HG03520 (cell line): ENCODE results near the gene SNRK.
A peak's percentile ranks its signal among the peaks of the same experiment; 100 is the strongest.

ENCODE experiments used
- ATAC-seq: cut with Tn5 transposase; IDR thresholded peaks from one replicate; pipeline ENCODE4 v1.9.1; 2021; ENCODE audit warnings: mild to moderate bottlenecking, moderate library complexity; ENCODE audit not compliant: unreplicated experiment

SNRK gene, protein sequence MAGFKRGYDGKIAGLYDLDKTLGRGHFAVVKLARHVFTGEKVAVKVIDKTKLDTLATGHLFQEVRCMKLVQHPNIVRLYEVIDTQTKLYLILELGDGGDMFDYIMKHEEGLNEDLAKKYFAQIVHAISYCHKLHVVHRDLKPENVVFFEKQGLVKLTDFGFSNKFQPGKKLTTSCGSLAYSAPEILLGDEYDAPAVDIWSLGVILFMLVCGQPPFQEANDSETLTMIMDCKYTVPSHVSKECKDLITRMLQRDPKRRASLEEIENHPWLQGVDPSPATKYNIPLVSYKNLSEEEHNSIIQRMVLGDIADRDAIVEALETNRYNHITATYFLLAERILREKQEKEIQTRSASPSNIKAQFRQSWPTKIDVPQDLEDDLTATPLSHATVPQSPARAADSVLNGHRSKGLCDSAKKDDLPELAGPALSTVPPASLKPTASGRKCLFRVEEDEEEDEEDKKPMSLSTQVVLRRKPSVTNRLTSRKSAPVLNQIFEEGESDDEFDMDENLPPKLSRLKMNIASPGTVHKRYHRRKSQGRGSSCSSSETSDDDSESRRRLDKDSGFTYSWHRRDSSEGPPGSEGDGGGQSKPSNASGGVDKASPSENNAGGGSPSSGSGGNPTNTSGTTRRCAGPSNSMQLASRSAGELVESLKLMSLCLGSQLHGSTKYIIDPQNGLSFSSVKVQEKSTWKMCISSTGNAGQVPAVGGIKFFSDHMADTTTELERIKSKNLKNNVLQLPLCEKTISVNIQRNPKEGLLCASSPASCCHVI

DNA sequence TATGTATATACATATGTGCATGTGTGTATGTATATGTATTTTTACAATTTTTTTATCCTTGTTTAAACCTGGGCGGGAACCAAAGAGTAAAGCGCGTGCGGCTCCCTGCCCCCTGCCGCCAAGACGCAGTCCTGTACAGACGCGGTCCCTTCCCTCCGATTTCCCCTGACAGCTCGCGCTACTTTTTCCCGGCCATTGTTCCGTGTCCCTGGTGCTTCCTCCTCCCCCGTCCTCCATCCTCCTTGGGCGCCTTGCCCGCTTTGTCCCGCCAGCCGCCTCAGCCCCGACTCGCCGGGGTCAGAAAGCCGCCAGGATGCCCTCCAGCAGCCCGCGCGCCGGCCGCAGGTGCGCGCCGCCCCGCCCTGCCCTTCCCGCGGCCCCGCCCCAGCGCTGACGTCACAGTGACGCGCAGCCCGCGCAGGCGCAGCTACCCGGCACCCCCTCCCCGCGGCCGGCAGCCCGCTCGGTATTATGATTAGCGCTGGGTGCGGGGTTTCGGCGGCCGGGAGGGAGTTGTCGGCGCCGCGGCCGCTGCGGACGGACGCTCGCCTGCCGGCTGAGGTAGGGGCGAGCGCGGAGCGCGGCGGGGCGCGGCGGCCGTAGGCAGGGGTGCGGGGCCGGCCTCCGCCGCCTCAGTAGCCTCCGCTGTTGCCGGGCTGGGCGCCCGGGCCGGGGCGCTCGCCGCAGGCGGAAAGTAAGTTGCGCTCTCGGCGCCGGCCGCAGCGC lies at the start of gene SNRK:
TSS of gene SNRK (plus strand) at position 426 of the 726 bp plus-strand sequence. CDS start 16,664 bp downstream, outside the sequence.
- ATAC-seq: peak; percentile 63

DNA sequence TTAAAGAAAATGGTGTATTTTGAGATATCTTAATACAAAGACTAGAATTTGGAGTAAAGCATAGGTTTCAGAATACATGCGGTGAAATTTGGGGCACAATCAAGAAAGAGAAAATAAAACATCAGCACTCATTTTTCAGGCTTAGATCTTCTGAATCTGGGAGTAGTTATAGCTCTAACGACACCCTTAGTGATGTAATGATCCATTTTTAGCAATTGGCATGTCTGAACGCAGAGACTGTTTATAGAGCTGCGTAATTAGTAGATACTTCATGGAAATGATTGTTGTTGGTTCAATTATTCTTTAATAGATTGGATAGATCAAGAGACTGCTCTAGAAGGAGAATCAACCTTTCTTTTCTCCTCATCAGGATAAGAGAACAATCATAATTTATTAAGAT lies 47.5 kb upstream of the SNRK start:
- no peak for ATAC-seq

DNA sequence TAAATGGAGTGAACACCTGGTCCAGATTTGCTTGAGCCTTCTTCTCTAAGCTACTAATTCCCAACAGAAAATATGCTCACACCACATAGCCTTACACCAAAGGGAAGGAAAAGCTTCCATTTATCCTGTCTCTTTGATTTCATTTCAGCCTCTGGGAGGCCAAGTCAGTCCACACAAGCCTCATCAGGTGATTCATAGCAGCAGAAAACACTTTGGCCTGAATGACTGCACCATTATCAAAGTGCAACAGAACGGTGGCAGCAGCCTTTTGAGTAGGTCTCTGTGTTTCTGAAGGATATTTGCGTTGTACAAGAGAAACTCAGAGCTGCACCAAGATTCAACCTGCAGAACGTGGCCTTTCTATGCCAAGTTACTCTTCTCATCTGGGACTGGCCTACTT lies 46.6 kb upstream of the SNRK start:
- ATAC-seq: no peak

DNA sequence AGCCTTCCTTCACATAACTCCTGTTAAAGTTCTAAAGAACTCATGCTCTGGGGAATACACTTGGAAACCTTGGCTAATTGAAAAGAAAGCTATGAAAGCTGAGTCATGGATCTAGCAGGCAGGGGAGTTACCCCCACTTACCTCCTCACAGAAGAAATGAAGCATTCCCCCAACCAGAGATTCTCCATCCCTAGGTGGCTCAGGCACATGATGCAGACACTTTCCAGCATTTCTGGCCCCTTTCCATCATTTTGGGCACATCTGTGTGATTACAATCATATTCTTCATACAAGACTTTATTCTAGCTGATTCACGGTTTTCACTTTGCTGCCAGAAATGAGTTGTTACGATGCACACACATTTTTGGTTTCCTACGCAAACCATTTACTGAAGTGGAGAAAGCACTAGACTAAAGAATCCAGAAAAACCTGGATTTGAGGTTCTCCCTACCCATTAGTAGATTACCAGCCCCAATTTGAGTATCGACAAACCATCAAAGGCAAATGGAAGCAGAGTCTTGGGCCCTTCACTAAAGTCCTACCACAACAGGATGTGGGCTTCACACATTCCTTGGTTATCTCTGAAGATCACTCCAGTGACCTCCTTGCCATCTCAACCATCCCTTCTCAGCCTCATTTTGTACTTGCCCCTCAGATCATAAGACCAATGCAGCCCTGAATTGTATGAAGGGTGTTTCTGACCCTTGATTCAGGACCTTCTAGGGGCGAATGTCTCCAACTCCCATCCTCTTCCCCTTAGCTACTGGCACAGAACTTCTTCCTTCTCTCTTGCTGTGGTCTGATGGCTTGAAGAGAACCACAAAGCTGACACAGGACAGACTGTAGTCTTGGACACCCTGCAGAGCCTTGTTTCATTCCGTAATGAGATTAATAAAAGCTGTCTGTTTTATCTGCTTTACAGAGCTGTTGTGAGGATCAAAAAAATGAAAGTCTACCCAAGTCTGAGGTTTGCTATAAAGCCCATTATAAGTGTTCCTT lies 42.5 kb upstream of the SNRK start:
- no peak for ATAC-seq

DNA sequence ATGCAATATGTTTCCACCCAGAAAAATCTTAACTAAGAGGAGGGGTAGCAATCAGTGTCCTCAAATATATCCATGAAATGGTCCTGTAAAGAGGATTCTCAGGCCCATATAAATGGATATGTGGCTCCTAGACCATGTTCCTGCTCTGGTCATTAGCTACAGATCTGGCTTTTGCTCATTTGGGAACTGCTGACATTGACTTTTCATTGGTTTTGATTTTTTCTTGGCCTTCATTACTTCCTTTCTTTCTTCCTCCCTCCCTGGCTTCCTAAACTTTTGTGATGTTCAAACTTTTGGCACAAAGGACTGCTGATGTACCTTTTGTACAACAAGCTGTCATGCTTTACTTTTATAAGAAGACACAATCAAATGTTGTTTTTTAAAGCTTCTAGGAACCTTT lies 41.6 kb upstream of the SNRK start:
- no peak for ATAC-seq

DNA sequence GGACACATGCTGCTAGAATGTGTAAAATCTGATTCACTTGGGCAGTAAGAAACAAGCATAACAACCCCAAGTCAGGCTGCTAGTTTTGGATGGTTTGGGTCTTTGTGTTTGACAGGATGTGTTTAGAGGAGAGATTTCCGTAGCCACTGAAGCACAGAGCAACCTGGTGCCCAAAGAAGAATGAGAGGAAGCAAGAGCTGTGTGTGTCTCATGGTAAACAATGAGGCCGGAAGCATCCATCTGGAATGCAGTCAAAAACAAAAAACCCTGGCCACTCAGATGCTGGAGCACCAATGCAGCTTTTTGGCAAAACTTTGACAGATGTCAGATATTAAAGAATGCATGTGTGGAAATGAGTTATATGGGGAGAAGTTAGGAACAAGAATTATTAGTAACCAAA lies 39.4 kb upstream of the SNRK start:
- ATAC-seq: no peak

DNA sequence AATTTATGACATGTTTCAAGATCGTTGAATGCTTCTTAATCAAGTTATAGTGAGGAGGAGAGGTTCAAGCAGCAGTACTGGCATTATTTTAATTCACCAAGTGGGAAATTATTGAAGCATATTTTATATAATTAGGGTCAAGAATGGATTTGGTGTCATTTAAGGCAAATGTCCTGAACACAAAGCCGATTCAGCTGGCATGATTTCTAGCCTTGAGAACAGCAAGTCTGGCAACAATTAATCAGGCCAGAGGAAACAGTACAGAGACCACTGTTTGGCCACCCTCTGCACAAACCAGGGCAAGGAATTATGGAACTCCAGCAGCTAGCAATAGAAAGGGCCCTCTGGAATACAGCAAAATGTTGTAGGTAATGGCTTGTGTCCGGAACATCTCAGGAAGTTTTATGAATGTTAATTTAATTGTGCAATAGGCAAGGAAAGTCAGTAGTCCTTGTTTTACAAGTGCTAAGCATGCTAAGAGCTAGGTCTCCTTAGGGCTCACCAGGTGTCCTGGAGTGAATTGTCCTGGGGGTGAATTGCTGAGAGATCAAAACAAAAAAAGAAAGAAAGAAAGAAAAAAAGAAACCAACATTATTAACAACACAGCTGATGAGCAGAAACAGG lies 38.7 kb upstream of the SNRK start:
- no peak for ATAC-seq

DNA sequence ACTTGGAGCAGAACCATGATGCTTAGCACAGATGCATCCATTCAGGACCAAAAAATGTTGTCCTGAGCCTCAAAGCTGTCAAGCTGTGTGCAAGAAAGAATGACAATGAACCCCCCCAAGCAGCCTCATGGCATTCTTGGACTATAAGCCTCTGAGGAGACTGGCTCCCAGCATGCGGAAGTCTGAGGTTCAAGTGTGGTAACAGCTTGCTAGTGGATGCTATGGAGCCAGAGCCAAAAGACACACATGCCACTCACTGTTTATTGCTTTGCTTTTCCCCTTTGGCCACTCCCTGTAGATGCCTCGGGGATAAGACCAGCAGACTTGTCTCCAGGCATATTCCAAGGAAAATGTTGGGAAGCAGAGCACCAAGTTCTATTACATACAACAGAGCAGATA lies 38.2 kb upstream of the SNRK start:
- ATAC-seq: no peak

DNA sequence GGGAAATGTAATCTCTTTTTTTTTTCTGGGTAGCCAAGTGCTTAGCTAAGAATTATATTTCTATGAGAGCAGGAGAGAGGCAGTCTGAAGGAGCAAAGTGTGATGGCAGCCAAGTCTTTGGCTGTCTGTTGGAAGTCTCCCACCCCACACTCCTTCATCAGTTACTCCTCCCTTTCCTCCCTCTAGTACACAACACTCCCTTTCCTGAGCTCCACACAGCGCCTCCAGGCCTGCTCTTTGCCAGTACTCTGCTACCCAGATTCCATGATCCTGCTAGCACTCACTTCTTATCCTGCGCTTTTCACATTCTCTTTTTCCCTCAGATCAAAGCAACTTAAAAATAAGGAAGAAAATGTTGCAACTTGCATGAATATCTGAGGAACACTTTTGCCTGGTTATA lies 37.4 kb upstream of the SNRK start:
- ATAC-seq: no peak

DNA sequence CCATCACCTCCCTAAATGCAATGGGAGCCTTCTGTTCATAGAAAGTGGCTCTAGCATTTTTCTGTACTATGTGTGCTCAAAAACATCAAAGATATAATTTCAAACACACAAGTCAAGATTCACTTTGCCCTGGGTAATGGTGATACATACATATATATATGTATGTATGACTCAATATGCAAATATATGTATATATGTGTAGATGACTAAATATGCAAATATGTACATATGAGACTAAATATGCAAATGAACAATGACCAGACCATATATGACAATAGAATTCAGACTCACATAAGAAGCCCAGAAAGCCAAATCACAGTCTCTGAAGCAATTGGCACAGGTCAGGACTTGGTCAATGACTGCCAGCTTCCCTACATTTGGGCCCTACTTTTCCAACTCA lies 36.9 kb upstream of the SNRK start:
- no peak for ATAC-seq

DNA sequence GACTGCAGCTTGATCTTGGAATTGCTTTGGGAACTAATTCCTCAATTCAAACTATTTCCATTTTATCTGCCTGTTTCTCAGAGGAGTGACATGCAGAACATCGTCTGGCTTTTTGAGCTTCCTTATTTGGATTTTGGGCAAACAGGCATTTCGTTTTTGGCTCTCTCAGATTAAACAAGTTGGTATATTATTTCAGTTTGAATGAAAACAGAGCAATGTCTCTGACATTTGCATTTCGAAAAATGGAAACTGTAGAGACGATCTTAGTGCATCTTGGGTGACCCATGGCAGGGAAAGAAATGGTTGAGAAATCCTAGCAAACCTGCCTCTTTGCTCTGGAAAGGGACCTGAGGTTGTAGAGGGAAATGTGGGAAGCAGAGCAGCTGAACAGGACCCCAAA lies 33.0 kb upstream of the SNRK start:
- no peak for ATAC-seq

DNA sequence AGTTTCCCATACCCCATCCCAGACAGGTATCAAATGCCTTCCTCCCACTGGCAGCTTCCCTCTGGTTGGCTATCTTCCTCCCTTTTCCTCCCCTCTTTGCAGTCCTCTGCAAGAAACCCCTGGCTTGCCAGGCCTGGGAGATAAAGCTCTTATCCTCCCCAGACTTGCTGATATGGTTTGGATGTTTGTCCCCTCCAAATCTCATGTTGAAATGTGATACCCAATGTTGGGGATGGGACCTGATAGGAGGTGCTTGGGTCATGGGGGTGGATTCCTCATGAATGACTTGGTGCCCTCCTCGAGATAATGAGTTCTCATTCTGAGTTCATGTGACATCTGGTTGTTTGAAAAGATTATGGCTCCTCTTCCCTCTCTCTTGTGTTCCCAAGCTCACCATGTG lies 32.2 kb upstream of the SNRK start:
- ATAC-seq: no peak

DNA sequence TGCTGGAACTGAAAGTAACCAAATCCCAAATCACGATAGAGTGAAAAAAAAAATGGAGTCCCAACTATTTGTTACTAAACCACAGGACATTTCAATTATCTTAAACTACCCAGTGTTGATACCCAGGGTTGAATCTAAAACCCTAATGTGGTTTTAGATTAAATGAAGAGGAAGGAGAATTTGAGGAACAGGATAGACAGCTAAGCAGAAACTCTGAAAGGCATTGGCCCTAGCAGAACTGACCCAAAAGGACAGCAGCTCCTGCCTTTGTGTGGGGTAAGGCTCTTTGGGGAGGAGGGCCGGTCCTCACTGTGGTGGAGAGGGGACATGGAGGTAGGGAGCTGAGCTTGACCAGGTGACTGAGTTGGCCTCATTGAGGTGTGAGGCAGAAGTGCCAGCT lies 30.7 kb upstream of the SNRK start:
- no peak for ATAC-seq

DNA sequence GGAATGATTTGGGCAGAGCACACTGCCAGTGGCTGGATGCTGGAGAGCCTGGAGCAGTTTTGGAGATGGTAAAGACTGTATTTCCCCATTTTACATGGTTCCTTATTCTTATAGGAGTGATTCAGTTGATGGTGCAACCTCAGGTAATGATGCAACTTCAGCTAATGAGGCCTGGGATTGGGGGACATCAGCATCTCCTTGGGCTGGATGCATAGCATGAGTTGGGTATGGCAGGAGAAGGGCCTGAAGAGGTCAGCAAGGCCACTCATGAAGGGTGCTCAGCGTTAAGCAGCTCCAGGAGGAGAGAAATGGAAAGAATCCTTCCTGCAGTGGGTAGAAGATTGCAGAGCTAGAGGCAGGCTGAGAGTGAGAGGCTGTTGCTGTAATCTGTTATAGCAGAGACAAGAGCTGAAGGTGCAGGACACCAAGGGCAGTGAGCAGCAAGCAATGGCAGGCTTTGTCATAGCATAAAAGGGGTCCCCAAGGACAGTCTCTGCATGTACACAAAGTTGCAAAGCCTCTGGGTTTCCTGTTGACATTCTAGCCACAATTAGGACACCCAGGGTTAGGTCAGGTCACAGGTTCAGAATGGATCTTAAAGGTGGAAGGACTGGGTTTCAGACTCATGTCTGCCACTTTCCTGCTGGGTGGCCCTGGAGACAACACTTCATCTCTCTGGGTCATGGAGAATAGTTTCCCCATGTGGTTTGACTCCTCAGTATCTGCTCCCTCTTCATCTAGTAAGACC lies 29.5 kb upstream of the SNRK start:
- no peak for ATAC-seq

DNA sequence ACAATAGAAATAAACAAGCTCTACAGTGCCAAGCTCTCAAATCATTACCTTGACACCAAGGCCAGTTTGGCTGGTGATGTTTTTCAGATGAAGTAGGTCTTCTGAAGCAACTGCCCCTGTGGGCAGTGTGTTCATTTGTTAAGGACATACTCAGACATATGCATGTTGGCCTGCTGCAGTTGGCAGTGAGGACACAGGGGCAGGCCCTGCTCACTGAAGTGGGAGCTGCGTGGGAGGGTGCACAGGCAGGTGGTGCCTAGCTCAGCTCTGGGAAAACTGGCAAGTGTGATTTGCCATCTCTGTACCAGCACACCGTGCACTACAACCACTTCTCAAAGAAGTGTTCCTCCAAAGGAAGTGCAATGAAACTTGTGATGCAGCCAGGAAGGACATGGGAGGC lies 28.5 kb upstream of the SNRK start:
- no peak for ATAC-seq

DNA sequence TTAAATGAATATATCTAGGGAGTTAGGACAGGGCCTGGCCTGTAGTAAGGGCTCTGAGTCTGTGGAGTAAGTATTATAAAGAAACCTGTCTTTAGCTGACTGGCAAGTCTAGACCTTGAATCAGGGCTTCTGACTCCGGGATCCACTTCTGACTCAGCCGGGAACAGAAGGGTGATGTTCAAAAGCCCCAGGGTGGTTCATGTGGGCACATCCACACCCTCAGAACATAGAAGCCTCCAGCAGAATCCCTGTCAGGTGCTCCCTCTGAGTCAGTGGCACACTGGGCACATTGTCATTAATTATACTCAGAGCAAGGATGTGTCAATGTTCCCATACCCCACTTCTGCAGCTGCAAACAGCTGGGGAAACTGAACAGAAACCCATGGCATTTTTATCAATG lies 26.7 kb upstream of the SNRK start:
- no peak for ATAC-seq

DNA sequence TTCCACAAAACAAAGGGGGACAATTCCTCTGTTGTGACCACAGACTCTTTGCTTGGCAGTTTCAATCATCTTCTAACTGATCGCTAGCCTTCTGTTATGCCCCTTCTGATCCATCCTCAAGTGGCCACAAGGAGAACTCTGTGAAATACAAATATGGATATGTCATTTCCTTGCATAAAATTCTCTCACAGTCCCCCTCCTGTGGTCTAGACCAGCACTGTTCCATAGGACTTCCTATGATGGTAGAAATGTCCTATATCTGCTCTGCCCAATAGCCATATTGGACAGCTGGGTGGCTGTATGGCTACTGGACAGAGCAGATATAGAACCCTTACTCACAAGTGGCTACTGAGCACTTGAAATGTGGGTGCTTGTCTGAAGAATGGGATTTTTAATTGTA lies 25.9 kb upstream of the SNRK start:
- ATAC-seq: no peak

DNA sequence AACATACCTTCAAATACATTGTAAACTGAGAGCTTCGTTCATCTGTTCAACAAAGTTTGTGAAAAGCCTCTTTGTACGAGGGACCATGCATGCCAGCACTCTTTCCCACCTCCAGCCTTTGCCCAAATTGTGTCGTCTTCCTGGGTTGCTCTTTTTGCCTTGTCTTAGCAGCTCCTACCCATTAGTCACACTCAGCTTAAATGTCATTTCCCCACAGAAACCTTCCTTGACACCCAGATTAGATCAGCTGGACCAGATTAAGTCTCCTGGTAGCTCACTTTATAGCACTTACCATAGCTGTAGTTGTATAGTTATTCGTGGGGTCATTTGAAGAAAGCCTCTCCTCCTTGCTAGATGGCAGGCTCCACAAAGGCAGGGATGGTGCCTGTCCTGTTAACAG lies 24.1 kb upstream of the SNRK start:
- ATAC-seq: no peak

DNA sequence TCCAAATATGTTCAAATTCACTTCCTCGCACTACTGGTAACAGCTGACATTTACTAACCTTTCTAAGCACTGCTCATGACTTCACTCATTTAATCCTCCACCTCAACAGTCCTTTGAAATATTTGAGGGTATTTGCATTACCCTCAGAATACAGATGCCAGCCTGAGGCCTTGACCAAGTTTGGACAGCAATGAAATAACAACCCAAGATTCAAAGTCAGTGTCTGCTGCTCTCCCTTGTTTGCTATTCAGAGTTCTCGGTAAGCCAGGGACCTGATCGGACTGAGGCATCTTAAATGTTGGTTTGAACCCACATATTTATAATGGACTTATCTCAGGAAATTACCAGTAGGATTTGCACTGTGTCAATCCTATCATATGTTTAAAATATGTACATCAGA lies 19.9 kb upstream of the SNRK start:
- no peak for ATAC-seq
